ENCODE measurements around the gene C5AR1. TPM values are rescaled to one million over a fixed set of nuclear protein-coding genes. Genes with fewer than 3 reads are reported as not detected.
"Not testable (repeated sequence)": the region's sequence is repeated elsewhere in the genome, so short reads cannot be mapped to it uniquely, and the experiment has no call there.

C5AR1 gene
- total RNA-seq, 2 donors from 2014 or later: 5.3 to 11.5 TPM

DNA sequence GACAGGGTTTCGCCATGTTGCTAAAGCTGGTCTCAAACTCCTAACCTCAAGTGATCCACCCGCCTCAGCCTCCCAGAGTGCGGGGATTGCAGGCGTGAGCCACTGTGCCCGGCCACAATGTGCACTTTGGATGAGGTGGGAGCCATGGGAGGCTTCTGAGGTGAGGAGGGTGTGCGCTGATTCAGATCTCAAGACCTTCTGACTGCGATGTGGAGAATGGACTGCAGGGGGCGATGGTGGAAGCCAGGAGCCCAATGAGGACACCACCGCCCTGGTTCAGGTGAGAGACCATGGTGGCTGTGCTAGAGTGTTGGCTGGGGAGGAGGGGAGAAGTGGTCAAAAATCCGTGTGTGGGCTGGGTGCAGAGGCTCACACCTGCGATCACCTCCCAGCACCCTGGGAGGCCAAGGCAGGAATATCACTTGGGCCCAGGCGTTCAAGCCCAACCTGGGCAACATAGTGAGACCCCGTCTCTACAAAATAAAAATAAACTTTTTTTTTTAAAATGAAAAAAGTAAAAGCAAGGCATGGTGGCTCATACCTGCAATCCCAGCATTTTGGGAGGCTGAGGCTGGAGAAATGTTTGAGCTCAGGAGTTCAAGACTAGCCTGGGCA is 29.4 kb upstream of the C5AR1 start:
- H3K36me3 ChIP-seq: no peaks in the 10 kb centered on the region
- no peak overlapping the region for H3K4me3 ChIP-seq
- no peaks in the 10 kb centered on the region for H3K9me3 ChIP-seq
- intact Hi-C loops (cut with DNase I): no loop called here
- no peak for DNase-seq
- TF ChIP-seq, protein P1, sequence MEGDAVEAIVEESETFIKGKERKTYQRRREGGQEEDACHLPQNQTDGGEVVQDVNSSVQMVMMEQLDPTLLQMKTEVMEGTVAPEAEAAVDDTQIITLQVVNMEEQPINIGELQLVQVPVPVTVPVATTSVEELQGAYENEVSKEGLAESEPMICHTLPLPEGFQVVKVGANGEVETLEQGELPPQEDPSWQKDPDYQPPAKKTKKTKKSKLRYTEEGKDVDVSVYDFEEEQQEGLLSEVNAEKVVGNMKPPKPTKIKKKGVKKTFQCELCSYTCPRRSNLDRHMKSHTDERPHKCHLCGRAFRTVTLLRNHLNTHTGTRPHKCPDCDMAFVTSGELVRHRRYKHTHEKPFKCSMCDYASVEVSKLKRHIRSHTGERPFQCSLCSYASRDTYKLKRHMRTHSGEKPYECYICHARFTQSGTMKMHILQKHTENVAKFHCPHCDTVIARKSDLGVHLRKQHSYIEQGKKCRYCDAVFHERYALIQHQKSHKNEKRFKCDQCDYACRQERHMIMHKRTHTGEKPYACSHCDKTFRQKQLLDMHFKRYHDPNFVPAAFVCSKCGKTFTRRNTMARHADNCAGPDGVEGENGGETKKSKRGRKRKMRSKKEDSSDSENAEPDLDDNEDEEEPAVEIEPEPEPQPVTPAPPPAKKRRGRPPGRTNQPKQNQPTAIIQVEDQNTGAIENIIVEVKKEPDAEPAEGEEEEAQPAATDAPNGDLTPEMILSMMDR (IDR thresholded peaks at IDR 0.05): peak; percentile 23
- H3K27ac ChIP-seq: no peak overlapping the region
- H3K9ac ChIP-seq (ENCODE audit: low read depth in 2 of 2, low read length in 2 of 2): no peak overlapping the region
- H3K27me3 ChIP-seq: no peaks in the 10 kb centered on the region
- peaks cover 3% of the 10 kb centered on the region for H3K4me1 ChIP-seq

DNA sequence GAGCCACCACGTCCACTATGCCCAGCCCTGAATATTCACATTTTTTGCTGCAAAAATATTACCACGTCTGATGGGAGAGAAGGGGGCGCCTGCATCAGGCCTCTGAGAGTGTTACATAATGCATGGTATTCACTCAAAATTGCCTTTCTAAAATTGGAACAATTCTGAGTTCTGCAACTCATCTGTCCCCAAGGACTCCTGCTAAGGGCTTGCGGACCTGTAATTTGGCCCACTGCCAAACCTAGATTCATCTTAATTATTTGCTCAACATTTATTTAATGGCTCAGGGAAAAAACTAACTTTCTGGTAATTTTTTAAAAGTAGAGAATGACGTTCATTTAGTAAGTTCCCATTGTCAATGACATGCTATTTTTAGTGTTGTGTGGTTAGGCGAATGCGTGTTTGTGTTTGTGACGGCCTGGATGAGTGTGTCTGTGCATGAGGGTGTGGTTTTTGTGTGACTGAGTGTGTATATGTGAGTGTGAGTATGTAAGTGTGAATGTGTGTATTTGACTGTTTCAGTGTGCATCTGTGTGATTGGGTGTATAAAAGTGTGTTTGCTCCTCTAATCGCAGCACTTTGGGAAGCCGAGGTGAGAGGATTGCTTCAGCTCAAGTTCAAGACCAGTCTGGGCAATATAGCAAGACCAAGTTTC is 26.1 kb upstream of the C5AR1 start:
- H3K9me3 ChIP-seq: no peaks in the 10 kb centered on the region
- H3K27ac ChIP-seq: no peak overlapping the region
- DNase-seq: no peak
- no peak overlapping the region for H3K9ac ChIP-seq (ENCODE audit: low read depth in 2 of 2, low read length in 2 of 2)
- TF ChIP-seq, protein P1 (IDR thresholded peaks at IDR 0.05): no peak
- no peaks in the 10 kb centered on the region for H3K27me3 ChIP-seq
- intact Hi-C loops (cut with DNase I): no loop called here
- no peak overlapping the region for H3K4me3 ChIP-seq
- no peaks in the 10 kb centered on the region for H3K36me3 ChIP-seq
- H3K4me1 ChIP-seq: no peaks in the 10 kb centered on the region

- intact Hi-C loops (cut with DNase I): no loop called here
- TF ChIP-seq, protein P1 (IDR thresholded peaks at IDR 0.05): peak; percentile 76
- no peaks in the 10 kb centered on the region for H3K27me3 ChIP-seq
- H3K9me3 ChIP-seq: no peaks in the 10 kb centered on the region
- H3K36me3 ChIP-seq: no peaks in the 10 kb centered on the region
- no peak overlapping the region for H3K9ac ChIP-seq (ENCODE audit: low read depth in 2 of 2, low read length in 2 of 2)
- DNase-seq: peak; percentile 62
- no peak overlapping the region for H3K27ac ChIP-seq
- H3K4me1 ChIP-seq: no peaks in the 10 kb centered on the region
- H3K4me3 ChIP-seq: no peak overlapping the region
These were observed 25.2 kb upstream of the C5AR1 start for GRCh38 chr19:47284324-47284899.

GRCh38 chr19:47296036-47296435 is 13.6 kb upstream of the C5AR1 start:
- intact Hi-C loops (cut with DNase I): loop anchor here (10.0 kb wide), 1 partner anchor 89 kb away; no protein-coding TSS in a partner anchor
- H3K36me3 ChIP-seq: no peaks in the 10 kb centered on the region
- no peak overlapping the region for H3K9ac ChIP-seq (ENCODE audit: low read depth in 2 of 2, low read length in 2 of 2)
- DNase-seq: peak; percentile 90
- no peaks in the 10 kb centered on the region for H3K27me3 ChIP-seq
- TF ChIP-seq, protein P1 (IDR thresholded peaks at IDR 0.05): peak; percentile 64
- no peaks in the 10 kb centered on the region for H3K4me1 ChIP-seq
- H3K4me3 ChIP-seq: no peak overlapping the region
- H3K9me3 ChIP-seq: no peaks in the 10 kb centered on the region
- H3K27ac ChIP-seq: no peak overlapping the region

GRCh38 chr19:47300867-47301266 is 8.8 kb upstream of the C5AR1 start:
- H3K36me3 ChIP-seq; DNase-seq; H3K27me3 ChIP-seq; H3K9ac ChIP-seq (ENCODE audit: low read depth in 2 of 2, low read length in 2 of 2); H3K9me3 ChIP-seq; H3K4me3 ChIP-seq; intact Hi-C loops (cut with DNase I); H3K4me1 ChIP-seq; H3K27ac ChIP-seq: not testable (repeated sequence)

DNA sequence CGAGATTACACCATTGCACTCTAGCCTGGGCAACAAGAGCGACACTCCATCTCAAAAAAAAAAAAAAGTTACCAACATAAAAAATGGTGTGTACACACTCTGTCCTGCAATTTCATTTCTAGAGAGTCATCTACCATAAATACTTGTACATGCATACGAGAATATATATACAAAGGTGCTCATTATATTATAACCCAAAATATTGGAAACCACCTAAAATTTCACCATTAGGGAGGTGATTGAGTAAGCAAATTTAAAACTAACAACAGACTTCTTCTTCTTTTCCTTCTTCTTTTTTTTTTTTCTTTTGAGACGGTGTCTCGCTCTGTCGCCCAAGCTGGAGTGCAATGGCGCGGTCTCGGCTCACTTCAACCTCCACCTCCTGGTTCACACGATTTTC is 7.4 kb upstream of the C5AR1 start:
- intact Hi-C loops (cut with DNase I): no loop called here
- TF ChIP-seq, protein P1 (IDR thresholded peaks at IDR 0.05): no peak
- Histone ChIP-seq H3K4me1 (no peaks in the 10 kb centered on the region), H3K9ac (ENCODE audit: low read depth in 2 of 2, low read length in 2 of 2) (no peak overlapping the region), H3K9me3 (no peaks in the 10 kb centered on the region), H3K36me3 (no peaks in the 10 kb centered on the region), H3K4me3 (no peak overlapping the region), H3K27me3 (no peaks in the 10 kb centered on the region), H3K27ac (no peak overlapping the region)
- no peak for DNase-seq
